ENCODE measurements around the gene TPD52L2. TPM values are rescaled to one million over a fixed set of nuclear protein-coding genes. Genes with fewer than 3 reads are reported as not detected.
"Not testable (repeated sequence)": the region's sequence is repeated elsewhere in the genome, so short reads cannot be mapped to it uniquely, and the experiment has no call there.

The TPD52L2 gene
- total and polyA plus RNA-seq, 2 donors, result 53.7 to 132 TPM

- not testable (repeated sequence) for H3K4me3 ChIP-seq (ENCODE audit: low read depth, low read length); H3K27ac ChIP-seq (ENCODE audit: low read depth); DNase-seq (ENCODE audit: extremely low spot score); H3K4me1 ChIP-seq (ENCODE audit: insufficient read depth); H3K36me3 ChIP-seq (ENCODE audit: insufficient read depth)
- 94% methylated on average over 13 of the region's 13 CpGs for WGBS
Observed at GRCh38 chr20:63867042-63867441, 2.0 kb downstream of the TPD52L2 start.

- Histone ChIP-seq H3K36me3 (ENCODE audit: insufficient read depth) (no peaks in the 10 kb centered on the region), H3K4me1 (ENCODE audit: insufficient read depth) (no peaks in the 10 kb centered on the region), H3K4me3 (ENCODE audit: low read depth, low read length) (no peak overlapping the region), H3K27ac (ENCODE audit: low read depth) (no peak overlapping the region)
- no peak for DNase-seq (ENCODE audit: extremely low spot score)
- 94% methylated on average over 5 of the region's 5 CpGs for WGBS
Observed at GRCh38 chr20:63868264-63868663, 3.2 kb downstream of the TPD52L2 start.

DNA sequence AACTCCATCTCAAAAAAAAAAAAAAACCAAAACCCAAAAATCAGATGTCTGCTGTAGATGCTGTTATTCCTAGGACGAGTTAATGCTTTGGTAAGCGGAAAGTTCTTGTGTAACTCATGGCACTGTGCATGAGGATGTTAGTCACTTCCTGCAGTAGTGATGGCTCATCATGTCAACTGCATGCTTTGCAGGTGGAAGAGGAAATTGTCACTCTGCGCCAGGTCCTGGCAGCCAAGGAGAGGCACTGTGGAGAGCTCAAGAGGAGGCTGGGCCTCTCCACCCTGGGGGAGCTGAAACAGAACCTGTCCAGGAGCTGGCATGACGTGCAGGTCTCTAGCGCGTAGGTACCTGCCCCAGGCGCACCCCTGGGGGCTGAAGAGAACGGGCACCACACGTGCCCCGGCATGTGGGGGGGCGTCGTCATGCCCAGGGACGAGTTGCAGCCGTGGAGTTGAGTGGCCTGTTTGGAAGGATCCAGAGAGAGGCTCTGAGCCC is 8.5 kb downstream of the TPD52L2 start:
- H3K4me3 ChIP-seq (ENCODE audit: low read depth, low read length), result no peak overlapping the region
- H3K27ac ChIP-seq (ENCODE audit: low read depth), result no peak overlapping the region
- no peaks in the 10 kb centered on the region for H3K36me3 ChIP-seq (ENCODE audit: insufficient read depth)
- no peak for DNase-seq (ENCODE audit: extremely low spot score)
- no peaks in the 10 kb centered on the region for H3K4me1 ChIP-seq (ENCODE audit: insufficient read depth)
- WGBS, result 82% methylated on average over 14 of the region's 14 CpGs

DNA sequence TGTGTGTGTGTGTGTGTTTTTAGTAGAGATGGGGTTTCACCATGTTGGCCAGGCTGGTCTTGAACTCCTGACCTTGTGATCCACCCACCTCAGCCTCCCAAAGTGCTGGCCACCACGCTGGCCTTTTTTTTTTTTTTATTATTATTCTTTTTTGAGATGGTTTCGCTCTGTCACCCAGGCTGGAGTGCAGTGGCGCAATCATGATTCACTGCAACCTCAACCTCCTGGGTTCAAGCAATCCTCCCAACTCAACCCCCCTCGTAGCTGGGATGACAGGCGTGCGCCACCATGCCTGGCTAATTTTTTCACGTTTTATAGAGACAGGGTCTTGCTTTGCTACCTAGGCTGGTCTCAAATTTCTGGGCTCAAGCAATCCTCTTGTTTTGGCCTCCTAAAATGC is 9.2 kb downstream of the TPD52L2 start:
- not testable (repeated sequence) for H3K4me1 ChIP-seq (ENCODE audit: insufficient read depth); DNase-seq (ENCODE audit: extremely low spot score); H3K27ac ChIP-seq (ENCODE audit: low read depth); H3K4me3 ChIP-seq (ENCODE audit: low read depth, low read length); H3K36me3 ChIP-seq (ENCODE audit: insufficient read depth)
- 94% methylated on average over 7 of the region's 7 CpGs for WGBS

DNA sequence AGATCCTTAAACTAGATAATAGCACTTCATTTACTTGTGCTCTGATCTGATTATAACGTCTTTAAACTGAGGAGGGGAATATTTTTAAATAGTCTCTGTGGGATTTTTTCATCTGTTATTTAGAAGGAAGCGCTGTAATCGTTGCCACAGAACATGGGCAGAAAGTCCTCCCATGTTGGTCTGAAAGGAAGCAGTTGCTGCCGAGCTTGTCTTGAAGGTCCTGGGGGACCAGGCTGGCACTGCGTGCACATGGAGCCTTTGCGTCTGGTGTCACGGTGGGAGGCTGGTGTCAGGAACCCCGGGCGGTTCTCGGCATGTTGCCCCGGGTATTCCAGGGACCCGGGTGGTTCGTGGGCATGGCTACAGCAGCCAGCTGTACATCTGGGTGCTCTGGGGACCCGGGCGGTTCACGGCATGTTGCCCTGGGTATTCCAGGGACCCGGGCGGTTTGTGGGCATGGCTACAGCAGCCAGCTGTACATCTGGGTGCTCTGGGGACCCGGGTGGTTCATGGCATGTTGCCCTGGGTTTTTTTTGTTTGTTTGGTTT is 11.5 kb downstream of the TPD52L2 start:
- no peak overlapping the region for H3K4me3 ChIP-seq (ENCODE audit: low read depth, low read length)
- WGBS, result 94% methylated on average over 19 of the region's 19 CpGs
- H3K36me3 ChIP-seq (ENCODE audit: insufficient read depth), result no peaks in the 10 kb centered on the region
- H3K27ac ChIP-seq (ENCODE audit: low read depth), result no peak overlapping the region
- DNase-seq (ENCODE audit: extremely low spot score), result no peak
- no peaks in the 10 kb centered on the region for H3K4me1 ChIP-seq (ENCODE audit: insufficient read depth)

DNA sequence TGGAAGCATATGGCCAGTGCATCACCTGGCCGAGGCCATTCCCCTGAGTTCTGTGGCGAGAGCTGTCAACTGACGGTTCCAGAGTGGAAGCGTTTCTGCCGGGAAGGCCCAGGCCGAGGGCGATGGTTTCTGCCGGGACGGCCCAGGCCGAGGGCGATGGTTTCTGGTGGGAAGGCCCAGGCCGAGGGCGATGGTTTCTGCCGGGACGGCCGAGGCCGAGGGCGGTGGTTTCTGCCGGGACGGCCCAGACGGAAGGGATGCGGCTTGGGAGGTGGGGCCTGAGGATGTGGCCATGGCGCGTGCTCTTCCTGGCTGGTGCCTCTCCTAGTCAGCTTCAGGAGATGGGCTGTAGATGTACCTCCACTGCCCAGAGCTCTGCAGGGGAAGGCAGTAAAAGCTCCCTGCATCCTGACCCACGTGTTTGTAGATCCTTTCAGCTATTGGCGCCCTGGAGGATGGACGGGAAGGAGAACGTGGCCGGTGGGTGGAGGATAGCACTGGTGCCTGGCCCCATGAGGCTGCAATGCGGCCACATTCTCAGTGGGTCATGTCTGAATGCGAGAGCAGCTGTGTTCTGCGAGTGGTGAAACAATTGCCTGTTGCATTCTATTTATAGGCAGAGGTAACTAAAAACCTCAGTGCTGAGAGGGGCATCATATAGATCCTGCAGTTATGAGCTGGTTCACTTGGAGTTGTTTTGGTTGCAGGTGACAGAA is 12.8 kb downstream of the TPD52L2 start:
- no peaks in the 10 kb centered on the region for H3K36me3 ChIP-seq (ENCODE audit: insufficient read depth)
- no peaks in the 10 kb centered on the region for H3K4me1 ChIP-seq (ENCODE audit: insufficient read depth)
- H3K4me3 ChIP-seq (ENCODE audit: low read depth, low read length), result no peak overlapping the region
- WGBS, result 90% methylated on average over 32 of the region's 32 CpGs
- DNase-seq (ENCODE audit: extremely low spot score), result no peak
- no peak overlapping the region for H3K27ac ChIP-seq (ENCODE audit: low read depth)

- no peak overlapping the region for H3K4me3 ChIP-seq (ENCODE audit: low read depth, low read length)
- H3K27ac ChIP-seq (ENCODE audit: low read depth), result no peak overlapping the region
- no peaks in the 10 kb centered on the region for H3K4me1 ChIP-seq (ENCODE audit: insufficient read depth)
- H3K36me3 ChIP-seq (ENCODE audit: insufficient read depth), result no peaks in the 10 kb centered on the region
- 92% methylated on average over 14 of the region's 14 CpGs for WGBS
- no peak for DNase-seq (ENCODE audit: extremely low spot score)
Observed at GRCh38 chr20:63878899-63879663, 14.0 kb downstream of the TPD52L2 start.

GRCh38 chr20:63880901-63881300 is 15.8 kb downstream of the TPD52L2 start:
- H3K27ac ChIP-seq (ENCODE audit: low read depth); DNase-seq (ENCODE audit: extremely low spot score); H3K4me1 ChIP-seq (ENCODE audit: insufficient read depth); H3K4me3 ChIP-seq (ENCODE audit: low read depth, low read length); H3K36me3 ChIP-seq (ENCODE audit: insufficient read depth): not testable (repeated sequence)
- WGBS, result 96% methylated on average over 13 of the region's 13 CpGs

- DNase-seq (ENCODE audit: extremely low spot score), result no peak
- H3K27ac ChIP-seq (ENCODE audit: low read depth), result no peak overlapping the region
- no peaks in the 10 kb centered on the region for H3K36me3 ChIP-seq (ENCODE audit: insufficient read depth)
- WGBS, result 84% methylated on average over 19 of the region's 19 CpGs
- no peaks in the 10 kb centered on the region for H3K4me1 ChIP-seq (ENCODE audit: insufficient read depth)
- H3K4me3 ChIP-seq (ENCODE audit: low read depth, low read length), result no peak overlapping the region
Observed at GRCh38 chr20:63881451-63882226, 16.6 kb downstream of the TPD52L2 start.

DNA sequence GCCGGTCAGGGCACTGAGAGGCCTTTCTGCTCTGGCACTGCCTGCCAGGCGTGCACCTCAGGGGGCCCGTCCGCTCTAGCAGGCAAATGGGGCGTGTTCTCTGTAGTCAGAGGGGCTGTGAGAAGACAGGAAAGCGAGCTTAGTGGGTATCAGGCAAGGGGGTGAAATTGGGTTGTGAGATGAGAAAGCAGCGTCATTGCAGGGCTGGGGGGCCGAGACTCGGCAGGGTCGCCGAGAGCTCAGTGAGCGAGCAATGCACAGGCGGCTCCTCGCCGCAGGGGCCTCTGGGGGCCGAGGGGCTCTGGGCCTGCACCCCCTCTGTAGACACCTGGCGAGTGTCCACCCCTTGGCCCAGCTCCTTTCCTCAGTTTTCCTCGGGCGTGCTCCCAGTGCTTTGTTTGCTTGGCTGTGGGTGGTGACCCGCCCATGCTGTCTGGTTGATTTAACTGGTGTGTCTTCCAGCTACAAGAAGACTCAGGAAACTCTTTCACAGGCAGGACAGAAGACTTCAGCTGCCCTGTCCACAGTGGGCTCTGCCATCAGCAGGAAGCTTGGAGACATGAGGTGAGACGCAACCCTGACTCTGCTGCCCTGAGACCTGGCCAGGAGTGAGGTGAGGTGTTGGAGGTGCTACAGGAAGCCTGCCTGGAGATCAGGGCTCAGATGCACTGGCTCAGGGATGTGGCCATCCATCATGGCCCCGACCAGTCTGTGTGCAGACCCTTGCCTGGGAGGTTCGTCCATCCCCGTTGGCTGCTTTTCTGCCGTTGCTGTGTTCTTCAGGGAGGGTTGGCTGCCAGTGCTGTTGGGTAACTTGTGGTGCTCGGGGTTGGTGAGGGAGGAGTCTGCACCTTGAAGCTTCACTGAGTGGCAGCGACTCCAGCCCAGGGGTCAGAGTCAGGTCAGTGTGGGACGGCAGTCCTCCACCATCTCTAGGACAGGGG is 17.5 kb downstream of the TPD52L2 start:
- DNase-seq (ENCODE audit: extremely low spot score), result no peak
- WGBS, result 85% methylated on average over 28 of the region's 28 CpGs
- H3K27ac ChIP-seq (ENCODE audit: low read depth), result no peak overlapping the region
- no peaks in the 10 kb centered on the region for H3K36me3 ChIP-seq (ENCODE audit: insufficient read depth)
- no peak overlapping the region for H3K4me3 ChIP-seq (ENCODE audit: low read depth, low read length)
- no peaks in the 10 kb centered on the region for H3K4me1 ChIP-seq (ENCODE audit: insufficient read depth)

- WGBS, result 93% methylated on average over 6 of the region's 6 CpGs
- no peak for DNase-seq (ENCODE audit: extremely low spot score)
- Histone ChIP-seq H3K4me3 (ENCODE audit: low read depth, low read length) (no peak overlapping the region), H3K36me3 (ENCODE audit: insufficient read depth) (peaks cover 3% of the 10 kb centered on the region), H3K27ac (ENCODE audit: low read depth) (no peak overlapping the region), H3K4me1 (ENCODE audit: insufficient read depth) (no peaks in the 10 kb centered on the region)
Observed at GRCh38 chr20:63883201-63883593, 18.1 kb downstream of the TPD52L2 start.

DNA sequence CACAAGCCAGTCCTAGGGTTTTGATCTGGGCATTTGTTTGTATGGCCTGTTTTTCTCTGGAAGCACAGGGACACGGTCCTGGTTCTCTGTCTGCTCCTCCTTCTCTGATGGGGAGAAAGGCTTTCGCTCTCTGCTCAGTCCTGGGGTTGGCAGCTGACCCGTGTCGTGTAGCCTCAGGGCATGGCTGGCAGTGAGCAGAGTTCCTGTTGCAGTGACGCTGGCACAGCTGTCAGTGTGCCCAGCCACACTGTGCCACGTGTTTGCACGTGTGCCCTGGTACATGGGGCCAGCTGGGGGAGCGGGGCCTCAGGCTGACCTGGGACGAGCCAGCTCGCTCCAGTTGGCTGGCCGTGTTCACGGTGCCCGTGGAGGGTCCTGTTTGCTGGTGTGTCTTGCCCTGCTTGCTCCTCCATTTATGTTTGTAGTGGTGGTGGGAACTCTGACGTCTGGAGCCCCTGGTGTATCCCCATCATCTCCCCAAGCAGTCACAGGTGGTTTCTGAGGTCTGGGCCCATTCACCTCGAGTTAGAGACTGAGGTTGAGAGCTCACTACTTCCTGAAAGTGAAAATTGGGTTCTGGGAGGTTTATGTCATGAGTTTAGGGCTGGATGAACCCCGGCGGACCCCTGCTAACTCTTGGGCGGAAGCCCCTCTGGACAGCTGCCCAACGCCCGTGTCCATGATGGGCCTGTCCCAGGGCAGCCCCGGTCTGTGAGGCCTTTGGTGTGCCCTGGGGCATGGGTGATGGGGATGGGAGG is 19.6 kb downstream of the TPD52L2 start:
- Histone ChIP-seq H3K36me3 (ENCODE audit: insufficient read depth) (peaks cover 3% of the 10 kb centered on the region), H3K4me1 (ENCODE audit: insufficient read depth) (no peaks in the 10 kb centered on the region), H3K4me3 (ENCODE audit: low read depth, low read length) (no peak overlapping the region), H3K27ac (ENCODE audit: low read depth) (no peak overlapping the region)
- WGBS, result 88% methylated on average over 21 of the region's 21 CpGs
- DNase-seq (ENCODE audit: extremely low spot score), result no peak
